WTC11 (cell line): ENCODE data around the gene KIF26A. TPM values are rescaled to one million over a fixed set of nuclear protein-coding genes. Genes with fewer than 3 reads are reported as not detected.

Experiments used
- ATAC-seq: fragments of 200-7000 bp; cut with Tn5 transposase; 2 replicates; pipeline ENCODE4 v1.10.0; 2021; ENCODE audit warnings: mild to moderate bottlenecking, moderate library complexity
- CTCF ChIA-PET: fragments of 300-600 bp; sonication (Branson Sonifier 250); formaldehyde crosslinking; loops from one replicate; lab custom pipeline; 2021; ENCODE audit warnings: antibody characterized with exemption; lab: Charles Lee
- POLR2A ChIA-PET: fragments of 350-600 bp; sonication (Branson Sonifier 250); formaldehyde crosslinking; loops from one replicate; lab custom pipeline; 2021; ENCODE audit warnings: antibody characterized with exemption; lab: Charles Lee
- DNase-seq: peaks from one replicate; pipeline ENCODE4 v3.0.0; 2021; ENCODE audit warnings: low spot score
- H3K27ac Mint-ChIP-seq: 2 replicates; pipeline ENCODE4 v1.8.0; 2021; ENCODE audit warnings: mixed read lengths
- H3K27me3 Mint-ChIP-seq: 2 replicates; pipeline ENCODE4 v1.8.0; 2021; ENCODE audit warnings: low read depth, mild to moderate bottlenecking, moderate library complexity, mixed read lengths
- H3K36me3 Mint-ChIP-seq: 2 replicates; pipeline ENCODE4 v1.8.0; 2021; ENCODE audit warnings: mixed read lengths
- H3K4me1 Mint-ChIP-seq: 2 replicates; pipeline ENCODE4 v1.8.0; 2022; ENCODE audit warnings: mixed read lengths
- H3K4me3 Mint-ChIP-seq: 2 replicates; pipeline ENCODE4 v1.8.0; 2021; ENCODE audit warnings: mild to moderate bottlenecking, moderate library complexity, mixed read lengths
- H3K9me3 Mint-ChIP-seq: 2 replicates; pipeline ENCODE4 v1.8.0; 2021; ENCODE audit warnings: mixed read lengths
- ATF1 ChIP-seq: sonication (generic); formaldehyde crosslinking; IDR thresholded peaks from 2 replicates; pipeline ENCODE4 v1.8.1; 2023; ENCODE audit warnings: mild to moderate bottlenecking, moderate library complexity, missing genetic modification reagents
- CBFB ChIP-seq: sonication (generic); formaldehyde crosslinking; IDR thresholded peaks from 2 replicates; pipeline ENCODE4 v1.8.1; 2022; ENCODE audit warnings: mild to moderate bottlenecking, low read depth, missing genetic modification reagents
- CREM ChIP-seq: sonication (generic); formaldehyde crosslinking; IDR thresholded peaks from 2 replicates; pipeline ENCODE4 v1.8.1; 2022; ENCODE audit warnings: mild to moderate bottlenecking, missing genetic modification reagents, moderate library complexity
- HMGA2 ChIP-seq: fragments of 250-450 bp; sonication (Bioruptor Pico); IDR thresholded peaks from 2 replicates; pipeline ENCODE4 v1.4.0; 2021; ENCODE audit warnings: mild to moderate bottlenecking, moderate library complexity
- JUN ChIP-seq: sonication (generic); formaldehyde crosslinking; IDR thresholded peaks from 2 replicates; pipeline ENCODE4 v1.8.0; 2023; ENCODE audit warnings: mild to moderate bottlenecking, missing genetic modification reagents
- OVOL2 ChIP-seq: fragments of 250-450 bp; sonication (Bioruptor Pico); IDR thresholded peaks from 2 replicates; pipeline ENCODE4 v1.9.0; 2021; ENCODE audit warnings: mild to moderate bottlenecking, borderline replicate concordance
- SOX15 ChIP-seq: fragments of 250-450 bp; sonication (Bioruptor Pico); IDR thresholded peaks from 2 replicates; pipeline ENCODE4 v1.9.0; 2021; ENCODE audit warnings: mild to moderate bottlenecking
- ZNF121 ChIP-seq: sonication (generic); formaldehyde crosslinking; IDR thresholded peaks from 2 replicates; pipeline ENCODE4 v1.8.0; 2023; ENCODE audit warnings: missing genetic modification reagents
- ZNF317 ChIP-seq: sonication (generic); formaldehyde crosslinking; IDR thresholded peaks from 2 replicates; pipeline ENCODE4 v1.8.1; 2023; ENCODE audit warnings: low read depth, mild to moderate bottlenecking, moderate library complexity, missing genetic modification reagents, borderline replicate concordance
- ZNF396 ChIP-seq: fragments of 250-450 bp; sonication (Bioruptor Pico); IDR thresholded peaks from 2 replicates; pipeline ENCODE4 v1.8.0; 2021; ENCODE audit warnings: mild to moderate bottlenecking, moderate library complexity, borderline replicate concordance
- ZNF671 ChIP-seq: fragments of 250-450 bp; sonication (Bioruptor Pico); IDR thresholded peaks from 2 replicates; pipeline ENCODE4 v1.8.0; 2021; ENCODE audit warnings: mild to moderate bottlenecking
- total RNA-seq: library from RNA; stranded (reverse); gene quantifications from 3 replicates; pipeline ENCODE4 v1.2.3, GENCODE V29; 2021
- TF ChIP-seq, protein P1 (sequence below): sonication (generic); formaldehyde crosslinking; conservative IDR thresholded peaks from 2 replicates; pipeline ENCODE4 v1.8.1; 2023; ENCODE audit warnings: mild to moderate bottlenecking, low read depth, missing genetic modification reagents, moderate library complexity
- TF ChIP-seq, protein P2 (sequence below): sonication (generic); formaldehyde crosslinking; IDR thresholded peaks from 2 replicates; pipeline ENCODE4 v1.8.1; 2022; ENCODE audit warnings: mild to moderate bottlenecking, missing genetic modification reagents, moderate library complexity, borderline replicate concordance
- TF ChIP-seq, protein P3 (sequence below): sonication (generic); formaldehyde crosslinking; IDR thresholded peaks from 2 replicates; pipeline ENCODE4 v1.8.1; 2022; ENCODE audit warnings: mild to moderate bottlenecking, moderate library complexity, missing genetic modification reagents
- TF ChIP-seq, protein P4 (sequence below): sonication (generic); formaldehyde crosslinking; IDR thresholded peaks from 2 replicates; pipeline ENCODE4 v1.8.1; 2023; ENCODE audit warnings: mild to moderate bottlenecking, missing genetic modification reagents, moderate library complexity
- TF ChIP-seq, protein P5 (sequence below): sonication (generic); formaldehyde crosslinking; IDR thresholded peaks from 2 replicates; pipeline ENCODE4 v1.8.1; 2022; ENCODE audit warnings: low read depth, mild to moderate bottlenecking, moderate library complexity, missing genetic modification reagents, borderline replicate concordance
- TF ChIP-seq, protein P6 (sequence below): sonication (generic); formaldehyde crosslinking; IDR thresholded peaks from 2 replicates; pipeline ENCODE4 v1.8.0; 2023; ENCODE audit warnings: mild to moderate bottlenecking, missing genetic modification reagents
- TF ChIP-seq, protein P7 (sequence below): sonication (generic); formaldehyde crosslinking; conservative IDR thresholded peaks from 2 replicates; pipeline ENCODE4 v1.8.1; 2022; ENCODE audit warnings: mild to moderate bottlenecking, missing genetic modification reagents

Gene KIF26A
- total RNA-seq, 1 experiment from 2014 or later: 53.4 TPM

DNA sequence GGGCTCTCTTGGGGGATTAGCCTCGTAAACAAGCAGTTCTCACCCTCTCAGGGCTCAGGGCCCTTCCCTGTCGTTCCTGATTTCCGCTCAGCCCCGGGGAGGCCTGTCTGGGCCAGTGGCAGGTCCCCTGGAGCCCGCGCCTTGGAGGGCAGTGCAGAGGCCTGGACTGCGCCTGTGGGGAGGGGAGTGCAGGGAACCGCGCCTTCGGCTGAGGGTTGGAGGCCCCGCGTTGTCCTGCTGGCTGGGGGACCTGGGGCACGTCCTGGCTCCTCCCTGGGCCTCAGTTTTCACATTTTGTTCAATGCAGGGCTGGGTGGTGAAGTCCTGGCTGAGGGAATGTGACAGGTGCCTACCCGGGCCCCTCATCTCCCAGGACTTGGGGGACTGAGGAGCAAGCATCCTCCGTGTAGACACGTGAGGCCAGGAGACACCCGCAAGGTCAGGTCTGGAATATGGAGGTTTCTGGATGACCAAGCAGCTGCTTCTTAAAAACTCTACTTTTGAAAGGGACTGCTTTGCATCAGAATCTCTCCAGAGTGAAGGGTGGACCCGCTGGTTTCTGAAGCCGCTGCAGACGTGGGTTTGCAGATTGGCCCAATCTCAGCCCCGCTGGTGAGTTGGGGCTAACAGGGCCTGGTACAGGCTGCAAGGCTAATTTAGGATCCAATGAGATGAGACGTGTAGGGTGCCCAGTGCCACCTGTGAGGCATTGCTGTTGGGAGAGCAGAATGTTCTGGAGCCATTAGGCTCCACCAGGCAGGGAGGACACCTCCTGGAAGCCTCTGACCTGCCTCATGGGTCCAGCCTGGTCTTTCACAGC, 80.2 kb downstream of the KIF26A start (continued):
- TF ChIP-seq, protein P1, sequence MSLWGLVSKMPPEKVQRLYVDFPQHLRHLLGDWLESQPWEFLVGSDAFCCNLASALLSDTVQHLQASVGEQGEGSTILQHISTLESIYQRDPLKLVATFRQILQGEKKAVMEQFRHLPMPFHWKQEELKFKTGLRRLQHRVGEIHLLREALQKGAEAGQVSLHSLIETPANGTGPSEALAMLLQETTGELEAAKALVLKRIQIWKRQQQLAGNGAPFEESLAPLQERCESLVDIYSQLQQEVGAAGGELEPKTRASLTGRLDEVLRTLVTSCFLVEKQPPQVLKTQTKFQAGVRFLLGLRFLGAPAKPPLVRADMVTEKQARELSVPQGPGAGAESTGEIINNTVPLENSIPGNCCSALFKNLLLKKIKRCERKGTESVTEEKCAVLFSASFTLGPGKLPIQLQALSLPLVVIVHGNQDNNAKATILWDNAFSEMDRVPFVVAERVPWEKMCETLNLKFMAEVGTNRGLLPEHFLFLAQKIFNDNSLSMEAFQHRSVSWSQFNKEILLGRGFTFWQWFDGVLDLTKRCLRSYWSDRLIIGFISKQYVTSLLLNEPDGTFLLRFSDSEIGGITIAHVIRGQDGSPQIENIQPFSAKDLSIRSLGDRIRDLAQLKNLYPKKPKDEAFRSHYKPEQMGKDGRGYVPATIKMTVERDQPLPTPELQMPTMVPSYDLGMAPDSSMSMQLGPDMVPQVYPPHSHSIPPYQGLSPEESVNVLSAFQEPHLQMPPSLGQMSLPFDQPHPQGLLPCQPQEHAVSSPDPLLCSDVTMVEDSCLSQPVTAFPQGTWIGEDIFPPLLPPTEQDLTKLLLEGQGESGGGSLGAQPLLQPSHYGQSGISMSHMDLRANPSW (CRISPR knock-in tag): no peak
- TF ChIP-seq SOX15 (CRISPR knock-in tag) (no peak), OVOL2 (CRISPR knock-in tag) (no peak), HMGA2 (CRISPR knock-in tag) (no peak)

DNA sequence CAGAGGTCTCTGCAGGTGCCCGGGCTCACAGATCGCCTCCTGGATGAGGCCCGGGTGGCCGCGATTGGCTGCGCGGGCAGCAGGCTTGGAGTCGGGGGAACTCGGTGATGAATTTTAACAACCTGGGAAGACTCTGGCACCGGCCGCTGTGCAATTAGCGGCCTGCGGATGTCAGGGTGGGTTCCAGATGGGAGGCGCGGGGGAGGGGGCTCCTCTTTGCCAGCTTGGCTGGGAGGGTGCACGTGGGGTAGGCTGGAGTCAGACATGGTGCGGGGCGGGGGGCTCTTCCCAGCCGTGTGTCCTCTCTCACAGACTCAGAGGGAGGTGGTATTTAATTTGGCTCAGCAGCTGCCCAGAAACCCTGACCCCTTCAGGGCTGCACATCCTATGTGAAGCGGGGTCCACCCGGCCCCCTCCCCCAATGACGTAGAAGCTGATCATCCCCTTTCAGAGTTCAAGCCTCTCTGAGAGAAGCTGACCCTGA, 81.4 kb downstream of the KIF26A start:
- no peaks in the 10 kb centered on the region for H3K9me3 Mint-ChIP-seq
- ChIA-PET POLR2A (no interaction called here), CTCF (interaction anchor here (1.5 to 1.7 kb wide), 2 partner anchors 82 to 150 kb away, joined by 4 to 6 read pairs; no protein-coding TSS in a partner anchor)
- TF ChIP-seq ZNF317 (CRISPR knock-in tag) (no peak), JUN (CRISPR knock-in tag) (no peak), OVOL2 (CRISPR knock-in tag) (no peak), ZNF396 (CRISPR knock-in tag) (no peak)
- TF ChIP-seq, protein P2, sequence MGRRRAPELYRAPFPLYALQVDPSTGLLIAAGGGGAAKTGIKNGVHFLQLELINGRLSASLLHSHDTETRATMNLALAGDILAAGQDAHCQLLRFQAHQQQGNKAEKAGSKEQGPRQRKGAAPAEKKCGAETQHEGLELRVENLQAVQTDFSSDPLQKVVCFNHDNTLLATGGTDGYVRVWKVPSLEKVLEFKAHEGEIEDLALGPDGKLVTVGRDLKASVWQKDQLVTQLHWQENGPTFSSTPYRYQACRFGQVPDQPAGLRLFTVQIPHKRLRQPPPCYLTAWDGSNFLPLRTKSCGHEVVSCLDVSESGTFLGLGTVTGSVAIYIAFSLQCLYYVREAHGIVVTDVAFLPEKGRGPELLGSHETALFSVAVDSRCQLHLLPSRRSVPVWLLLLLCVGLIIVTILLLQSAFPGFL (CRISPR knock-in tag): no peak
- TF ChIP-seq, protein P3, sequence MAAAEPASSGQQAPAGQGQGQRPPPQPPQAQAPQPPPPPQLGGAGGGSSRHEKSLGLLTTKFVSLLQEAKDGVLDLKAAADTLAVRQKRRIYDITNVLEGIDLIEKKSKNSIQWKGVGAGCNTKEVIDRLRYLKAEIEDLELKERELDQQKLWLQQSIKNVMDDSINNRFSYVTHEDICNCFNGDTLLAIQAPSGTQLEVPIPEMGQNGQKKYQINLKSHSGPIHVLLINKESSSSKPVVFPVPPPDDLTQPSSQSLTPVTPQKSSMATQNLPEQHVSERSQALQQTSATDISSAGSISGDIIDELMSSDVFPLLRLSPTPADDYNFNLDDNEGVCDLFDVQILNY (CRISPR knock-in tag): no peak
- TF ChIP-seq, protein P4, sequence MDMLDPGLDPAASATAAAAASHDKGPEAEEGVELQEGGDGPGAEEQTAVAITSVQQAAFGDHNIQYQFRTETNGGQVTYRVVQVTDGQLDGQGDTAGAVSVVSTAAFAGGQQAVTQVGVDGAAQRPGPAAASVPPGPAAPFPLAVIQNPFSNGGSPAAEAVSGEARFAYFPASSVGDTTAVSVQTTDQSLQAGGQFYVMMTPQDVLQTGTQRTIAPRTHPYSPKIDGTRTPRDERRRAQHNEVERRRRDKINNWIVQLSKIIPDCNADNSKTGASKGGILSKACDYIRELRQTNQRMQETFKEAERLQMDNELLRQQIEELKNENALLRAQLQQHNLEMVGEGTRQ (CRISPR knock-in tag): no peak
- TF ChIP-seq, protein P5, sequence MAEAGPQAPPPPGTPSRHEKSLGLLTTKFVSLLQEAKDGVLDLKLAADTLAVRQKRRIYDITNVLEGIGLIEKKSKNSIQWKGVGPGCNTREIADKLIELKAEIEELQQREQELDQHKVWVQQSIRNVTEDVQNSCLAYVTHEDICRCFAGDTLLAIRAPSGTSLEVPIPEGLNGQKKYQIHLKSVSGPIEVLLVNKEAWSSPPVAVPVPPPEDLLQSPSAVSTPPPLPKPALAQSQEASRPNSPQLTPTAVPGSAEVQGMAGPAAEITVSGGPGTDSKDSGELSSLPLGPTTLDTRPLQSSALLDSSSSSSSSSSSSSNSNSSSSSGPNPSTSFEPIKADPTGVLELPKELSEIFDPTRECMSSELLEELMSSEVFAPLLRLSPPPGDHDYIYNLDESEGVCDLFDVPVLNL: no peak
- DNase-seq: no peak
- peaks cover 28% of the 10 kb centered on the region for H3K4me1 Mint-ChIP-seq
- no peak overlapping the region for H3K4me3 Mint-ChIP-seq
- no peaks in the 10 kb centered on the region for H3K36me3 Mint-ChIP-seq
- no peak for ATAC-seq
- H3K27ac Mint-ChIP-seq: no peak overlapping the region
- H3K27me3 Mint-ChIP-seq: no peaks in the 10 kb centered on the region

DNA sequence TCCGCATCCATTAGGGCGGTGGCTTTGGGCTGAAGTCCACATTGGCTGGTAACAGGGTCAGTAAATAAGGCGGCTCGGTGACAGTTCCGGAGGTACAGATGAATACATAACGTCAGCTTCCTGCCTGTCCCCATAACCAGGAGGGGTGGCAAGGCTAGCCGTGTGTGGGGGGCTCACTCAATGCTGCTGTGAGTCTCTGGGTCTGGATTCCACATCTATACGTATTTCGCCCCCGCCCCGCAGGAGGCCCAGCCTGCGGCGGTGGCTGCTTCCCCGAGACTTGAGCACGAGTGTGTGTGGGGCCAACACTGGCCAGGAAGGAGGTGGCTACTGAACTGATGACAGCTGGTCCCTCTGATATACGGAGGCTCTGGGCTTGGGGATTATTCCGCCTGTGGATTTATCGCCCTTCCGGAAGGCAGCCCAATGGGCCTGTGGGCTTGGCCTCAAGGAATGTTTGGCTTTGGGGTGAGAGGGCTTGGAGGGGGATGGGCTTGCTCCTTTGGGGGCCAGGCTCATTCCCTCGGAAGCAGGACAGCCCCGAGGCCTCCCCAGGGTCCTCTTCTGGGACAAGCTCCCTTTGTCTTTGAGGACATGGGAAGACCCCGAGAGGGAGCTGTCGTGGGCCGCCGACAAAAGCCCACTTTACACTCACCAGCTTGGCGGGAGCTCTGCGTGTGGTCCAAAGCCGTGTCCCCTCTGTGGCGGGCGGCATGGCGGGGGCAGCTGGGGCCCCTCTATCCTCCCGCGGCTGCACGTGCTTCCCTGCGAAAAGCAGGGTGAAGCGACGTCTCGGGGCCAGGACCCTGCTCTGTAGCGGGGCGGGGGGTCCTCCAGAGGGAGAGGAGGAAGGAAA, 82.1 kb downstream of the KIF26A start:
- ChIA-PET POLR2A (no interaction called here), CTCF (interaction anchor here (0.6 to 1.7 kb wide), 4 partner anchors 47 to 150 kb away, joined by 3 to 6 read pairs (median 4); no protein-coding TSS in a partner anchor)
- ATAC-seq (no peak; the same call in 1 of the 2 replicates), DNase-seq (no peak)
- H3K27ac Mint-ChIP-seq: no peak overlapping the region
- H3K9me3 Mint-ChIP-seq: no peaks in the 10 kb centered on the region
- no peaks in the 10 kb centered on the region for H3K27me3 Mint-ChIP-seq
- H3K4me1 Mint-ChIP-seq: peaks cover 30% of the 10 kb centered on the region
- H3K4me3 Mint-ChIP-seq: no peak overlapping the region
- H3K36me3 Mint-ChIP-seq: no peaks in the 10 kb centered on the region
- no peak for TF ChIP-seq ZNF121 (CRISPR knock-in tag)
- TF ChIP-seq, protein P6, sequence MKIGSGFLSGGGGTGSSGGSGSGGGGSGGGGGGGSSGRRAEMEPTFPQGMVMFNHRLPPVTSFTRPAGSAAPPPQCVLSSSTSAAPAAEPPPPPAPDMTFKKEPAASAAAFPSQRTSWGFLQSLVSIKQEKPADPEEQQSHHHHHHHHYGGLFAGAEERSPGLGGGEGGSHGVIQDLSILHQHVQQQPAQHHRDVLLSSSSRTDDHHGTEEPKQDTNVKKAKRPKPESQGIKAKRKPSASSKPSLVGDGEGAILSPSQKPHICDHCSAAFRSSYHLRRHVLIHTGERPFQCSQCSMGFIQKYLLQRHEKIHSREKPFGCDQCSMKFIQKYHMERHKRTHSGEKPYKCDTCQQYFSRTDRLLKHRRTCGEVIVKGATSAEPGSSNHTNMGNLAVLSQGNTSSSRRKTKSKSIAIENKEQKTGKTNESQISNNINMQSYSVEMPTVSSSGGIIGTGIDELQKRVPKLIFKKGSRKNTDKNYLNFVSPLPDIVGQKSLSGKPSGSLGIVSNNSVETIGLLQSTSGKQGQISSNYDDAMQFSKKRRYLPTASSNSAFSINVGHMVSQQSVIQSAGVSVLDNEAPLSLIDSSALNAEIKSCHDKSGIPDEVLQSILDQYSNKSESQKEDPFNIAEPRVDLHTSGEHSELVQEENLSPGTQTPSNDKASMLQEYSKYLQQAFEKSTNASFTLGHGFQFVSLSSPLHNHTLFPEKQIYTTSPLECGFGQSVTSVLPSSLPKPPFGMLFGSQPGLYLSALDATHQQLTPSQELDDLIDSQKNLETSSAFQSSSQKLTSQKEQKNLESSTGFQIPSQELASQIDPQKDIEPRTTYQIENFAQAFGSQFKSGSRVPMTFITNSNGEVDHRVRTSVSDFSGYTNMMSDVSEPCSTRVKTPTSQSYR (CRISPR knock-in tag): no peak
- no peak for TF ChIP-seq ZNF396 (CRISPR knock-in tag)
- TF ChIP-seq ATF1 (CRISPR knock-in tag): no peak
- TF ChIP-seq CBFB (CRISPR knock-in tag): no peak
- TF ChIP-seq CREM (CRISPR knock-in tag): no peak
- no peak for TF ChIP-seq ZNF671 (CRISPR knock-in tag)
- TF ChIP-seq, protein P7, sequence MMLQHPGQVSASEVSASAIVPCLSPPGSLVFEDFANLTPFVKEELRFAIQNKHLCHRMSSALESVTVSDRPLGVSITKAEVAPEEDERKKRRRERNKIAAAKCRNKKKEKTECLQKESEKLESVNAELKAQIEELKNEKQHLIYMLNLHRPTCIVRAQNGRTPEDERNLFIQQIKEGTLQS (CRISPR knock-in tag): no peak
